Sigmoid colon (tissue), 7 donors: ENCODE measurements around the gene ALX4. TPM values are rescaled to one million over a fixed set of nuclear protein-coding genes. Genes with fewer than 3 reads are reported as not detected.
A peak's percentile ranks its signal among the peaks of the same experiment; 100 is the strongest.

Experiments
- DNase-seq: peaks from one replicate; pipeline ENCODE4 v3.0.0-alpha.2; 2019
- H3K27ac ChIP-seq, 4 donors: fragments of 200-600 bp; sonication (generic); one replicate each; pipeline ENCODE4 v1.5.1; 2016 to 2019; ENCODE audit warnings: mild to moderate bottlenecking in 1 of 4
- H3K27me3 ChIP-seq, 3 donors: fragments of 200-600 bp; sonication (generic); one replicate each; pipeline ENCODE4 v1.5.1; 2019; ENCODE audit warnings: mild to moderate bottlenecking in 1 of 3
- H3K36me3 ChIP-seq, 4 donors: fragments of 200-600 bp; sonication (generic); one replicate each; pipeline ENCODE4 v1.5.1; 2016 to 2019
- H3K4me1 ChIP-seq, 4 donors: fragments of 200-600 bp; sonication (generic); one replicate each; pipeline ENCODE4 v1.5.1; 2017 to 2019
- H3K4me3 ChIP-seq, 4 donors: fragments of 200-600 bp; sonication (generic); one replicate each; pipeline ENCODE4 v1.5.1; 2017 to 2019; ENCODE audit warnings: mild to moderate bottlenecking in 2 of 4, moderate library complexity in 1 of 4
- H3K9me3 ChIP-seq, 4 donors: fragments of 200-600 bp in 3 of 4; sonication (generic) in 3 of 4; one replicate each; pipeline versions ENCODE4 v1.5.1 to v1.6.1; 2013 to 2019
- CTCF ChIP-seq, 4 experiments: fragments of 450-650 bp in 3 of 4; fragments of 200-600 bp in 1 of 4; IDR thresholded peaks; one replicate each; pipeline ENCODE4 v1.5.1; 2016 to 2019; ENCODE audit warnings: antibody characterized with exemption in 4 of 4, mild to moderate bottlenecking in 3 of 4, moderate library complexity in 2 of 4
- EP300 ChIP-seq, 4 donors: sonication (generic); formaldehyde crosslinking; IDR thresholded peaks; one replicate each; pipeline ENCODE4 v1.6.1; 2017; ENCODE audit warnings: antibody characterized with exemption in 4 of 4
- POLR2A ChIP-seq, 2 donors: fragments of 450-650 bp; IDR thresholded peaks; one replicate each; pipeline ENCODE4 v1.6.1; 2016; ENCODE audit warnings: antibody characterized with exemption in 2 of 2, mild to moderate bottlenecking in 2 of 2, moderate library complexity in 2 of 2
- POLR2AphosphoS5 ChIP-seq, 4 donors: sonication (generic); formaldehyde crosslinking; IDR thresholded peaks; one replicate each; pipeline ENCODE4 v1.6.1; 2017; ENCODE audit warnings: antibody characterized with exemption in 4 of 4
- WGBS, 2 donors: extraction: QIAGEN DNeasy Blood & Tissue Kit; methylation state at CpG; one replicate each; pipeline ENCODE4 v1.1.7; 2013; 5-methylcytosine and 5-hydroxymethylcytosine counted together
- intact Hi-C: fragments of 100-400 bp; cut with DNase I; formaldehyde crosslinking; loops from one replicate; pipeline ENCODE4 v1.15.1; 2023
- polyA plus RNA-seq, 3 donors: library from polyadenylated mRNA; stranded (reverse); fragments of 200-250 nt; gene quantifications; one replicate each; pipeline ENCODE4 v1.2.3, GENCODE V29; 2013
- total RNA-seq, 4 donors: library from RNA; depleted of rRNA; stranded (reverse); fragments of >200 nt; gene quantifications; one replicate each; pipeline ENCODE4 v1.1.0, GENCODE V29; 2016
- donor health status: healthy with polysubstance abuse.
- donor health status: Bipolar disorder and iron deficiency.
- donor health status: healthy.

Gene ALX4
- total and polyA plus RNA-seq, 7 donors, result not detected

DNA sequence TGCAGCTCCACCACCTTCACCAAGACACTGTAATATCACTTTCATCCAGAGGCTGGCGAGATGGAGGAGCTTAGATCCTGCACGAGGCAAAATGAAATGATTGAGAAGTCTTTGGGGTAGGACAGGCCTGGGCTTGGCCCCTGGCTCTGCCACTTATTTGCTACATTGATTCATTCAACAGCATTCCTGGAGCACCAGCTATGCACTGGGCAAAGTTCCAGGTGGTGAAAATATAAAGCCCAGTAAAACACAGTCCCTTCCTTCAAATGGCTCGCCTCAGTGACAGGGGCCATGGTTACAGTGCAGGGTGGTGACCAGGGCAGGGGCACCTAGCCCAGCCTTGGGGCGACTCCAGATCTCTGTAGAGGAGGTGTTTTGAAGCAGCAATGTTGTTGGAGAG, 19.7 kb downstream of the ALX4 start:
- Histone ChIP-seq H3K4me3 (no peak overlapping the region), H3K4me1 (peaks cover 0 to 4% (median 0%) of the 10 kb centered on the region in 4 donors), H3K9me3 (no peaks in the 10 kb centered on the region), H3K36me3 (no peaks in the 10 kb centered on the region), H3K27ac (no peak overlapping the region), H3K27me3 (peaks cover 0 to 10% (median 5%) of the 10 kb centered on the region in 3 donors)
- 61 to 79% methylated on average over 4 of the region's 4 CpGs for WGBS, 2 donors
- DNase-seq, result no peak
- no peak for TF ChIP-seq CTCF (IDR thresholded peaks at IDR 0.05)
- intact Hi-C loops, result no loop called here

DNA sequence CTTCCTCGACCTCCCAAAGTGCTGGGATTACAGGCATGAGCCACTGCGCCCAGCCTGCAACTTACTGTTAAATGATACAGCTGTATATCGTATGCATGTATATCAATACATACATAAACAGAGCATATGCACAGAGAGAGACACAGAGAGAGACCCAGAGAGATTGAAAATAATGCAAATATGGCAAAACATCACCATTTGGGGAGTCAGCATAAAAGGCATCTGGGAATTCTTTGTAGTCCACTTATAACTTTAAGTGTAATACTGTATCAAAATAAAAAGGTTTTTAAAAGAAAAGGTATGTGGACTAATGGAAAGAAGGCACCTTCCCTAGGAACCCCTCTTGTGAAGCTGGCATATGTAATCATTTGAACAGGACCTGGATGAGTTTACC, 21.8 kb downstream of the ALX4 start:
- no peak overlapping the region for H3K4me3 ChIP-seq
- no peak for DNase-seq
- H3K27me3 ChIP-seq, result peaks cover 0 to 5% (median 0%) of the 10 kb centered on the region in 3 donors
- WGBS, 2 donors, result 79 to 88% methylated on average over 3 of the region's 3 CpGs
- H3K27ac ChIP-seq, result no peak overlapping the region
- intact Hi-C loops, result loop anchor here (10.0 kb wide), 1 partner anchor 193 kb away; the partner anchor contains the start of gene EXT2
- TF ChIP-seq CTCF (IDR thresholded peaks at IDR 0.05) (no peak), EP300 (IDR thresholded peaks at IDR 0.05) (no peak), POLR2A (IDR thresholded peaks at IDR 0.05) (no peak), POLR2AphosphoS5 (IDR thresholded peaks at IDR 0.05) (no peak)
- H3K9me3 ChIP-seq, result no peaks in the 10 kb centered on the region
- no peaks in the 10 kb centered on the region for H3K36me3 ChIP-seq
- peaks cover 0 to 4% (median 0%) of the 10 kb centered on the region in 4 donors for H3K4me1 ChIP-seq

- Histone ChIP-seq H3K4me1 (peaks cover 0 to 4% (median 0%) of the 10 kb centered on the region in 4 donors), H3K27ac (no peak overlapping the region), H3K36me3 (no peaks in the 10 kb centered on the region), H3K9me3 (no peaks in the 10 kb centered on the region), H3K4me3 (no peak overlapping the region), H3K27me3 (peaks cover 0 to 5% (median 0%) of the 10 kb centered on the region in 3 donors)
- intact Hi-C loops, result loop anchor here (1.0 to 10.0 kb wide), 2 partner anchors 192 to 251 kb away; partner anchors contain the start of gene EXT2
- WGBS, 2 donors, result 79 to 84% methylated on average over 11 of the region's 11 CpGs
- no peak for DNase-seq
- TF ChIP-seq CTCF (IDR thresholded peaks at IDR 0.05) (no peak), POLR2AphosphoS5 (IDR thresholded peaks at IDR 0.05) (no peak), POLR2A (IDR thresholded peaks at IDR 0.05) (no peak), EP300 (IDR thresholded peaks at IDR 0.05) (no peak)
Measured at GRCh38 chr11:44286911-44287310, 23.0 kb downstream of the ALX4 start.

GRCh38 chr11:44286268-44286880, 23.6 kb downstream of the ALX4 start:
- DNase-seq, result no peak
- Histone ChIP-seq H3K9me3 (no peaks in the 10 kb centered on the region), H3K4me3 (no peak overlapping the region), H3K27me3 (peaks cover 0 to 5% (median 0%) of the 10 kb centered on the region in 3 donors), H3K27ac (no peak overlapping the region), H3K36me3 (no peaks in the 10 kb centered on the region), H3K4me1 (peaks cover 0 to 4% (median 0%) of the 10 kb centered on the region in 4 donors)
- TF ChIP-seq POLR2A (IDR thresholded peaks at IDR 0.05) (no peak), CTCF (IDR thresholded peaks at IDR 0.05) (peak; percentile 61 to 95 (median 92))
- intact Hi-C loops, result loop anchor here (1.0 to 10.0 kb wide), 2 partner anchors 192 to 252 kb away; partner anchors contain the start of gene EXT2
- 58 to 59% methylated on average over 10 of the region's 10 CpGs for WGBS, 2 donors
